HCT116 (cell line): ENCODE results near the gene RNF32. TPM values are rescaled to one million over a fixed set of nuclear protein-coding genes. Genes with fewer than 3 reads are reported as not detected.

Source experiments
- ATAC-seq: fragments of 200-7000 bp; cut with Tn5 transposase; 2 replicates; pipeline ENCODE4 v1.9.1; 2020; ENCODE audit warnings: mild to moderate bottlenecking, moderate library complexity
- BruUV-seq: library from RNA; stranded (reverse); fragments of 400-500 nt; replicated peaks from 2 replicates; lab custom pipeline; 2021; lab: Mats Ljungman, UMichigan
- CTCF ChIA-PET: fragments of 300-600 bp; sonication (Branson Sonifier 250); formaldehyde crosslinking; loops from one replicate; lab custom pipeline; 2021; ENCODE audit warnings: antibody characterized with exemption; lab: Charles Lee
- POLR2A ChIA-PET: fragments of 300-600, 350-600 bp; sonication (Branson Sonifier 250); formaldehyde crosslinking; loops from one replicate; lab custom pipeline; 2021; ENCODE audit warnings: antibody characterized with exemption; lab: Charles Lee
- RAD21 ChIA-PET, 2 experiments: fragments of 300-600 bp; sonication (Branson Sonifier 250); formaldehyde crosslinking; loops; one replicate each; lab custom pipeline; 2023; ENCODE audit warnings: low total read pairs in 2 of 2; ENCODE audit not compliant: uncharacterized antibody in 2 of 2, unreplicated experiment in 2 of 2, low non-redundant PET in 1 of 2; lab: Charles Lee
- DNase-seq: peaks from one replicate; pipeline ENCODE4 v3.0.0-alpha.2; 2010; ENCODE audit warnings: low read depth, low spot score
- H2AFZ ChIP-seq: fragments of 200-600 bp; shearing (Covaris generic), sonication (generic); 2 replicates; pipeline ENCODE4 v1.6.1; 2017; ENCODE audit warnings: low read depth, mixed run types, mixed read lengths, antibody characterized with exemption, low read length; ENCODE audit not compliant: poor library complexity, severe bottlenecking
- H3K27ac ChIP-seq: 2 replicates; pipeline ENCODE4 v1.5.1; 2012; ENCODE audit warnings: low read depth, low read length
- H3K27me3 ChIP-seq: fragments of 200-600 bp; sonication (generic); 2 replicates; pipeline ENCODE4 v1.6.1; 2016; ENCODE audit warnings: mixed run types, low read length, mixed read lengths; ENCODE audit not compliant: insufficient read depth
- H3K36me3 ChIP-seq, 2 experiments: fragments of 200-500 bp in 1 of 2; fragments of 200-600 bp in 1 of 2; sonication (Bioruptor generic) in 1 of 2; sonication (generic) in 1 of 2; 2 replicates each; pipeline versions ENCODE4 v1.5.1 to v1.6.1; 2014 to 2016; ENCODE audit warnings: low read length in 2 of 2, inconsistent platforms in 1 of 2, mixed read lengths in 1 of 2, mixed run types in 1 of 2; ENCODE audit not compliant: insufficient read depth in 2 of 2, control insufficient read depth in 1 of 2
- H3K4me1 ChIP-seq, 2 experiments: fragments of 200-600 bp in 1 of 2; sonication (generic) in 1 of 2; 2 replicates each; pipeline versions ENCODE4 v1.5.1 to v1.6.1; 2012 to 2017; ENCODE audit warnings: low read length in 2 of 2, inconsistent platforms in 1 of 2, mild to moderate bottlenecking in 1 of 2, mixed read lengths in 1 of 2, mixed run types in 1 of 2, moderate library complexity in 1 of 2; ENCODE audit not compliant: insufficient read depth in 2 of 2, control insufficient read depth in 1 of 2
- H3K4me2 ChIP-seq: fragments of 200-600 bp; sonication (generic); 2 replicates; pipeline ENCODE4 v1.6.1; 2017; ENCODE audit warnings: mixed run types, low read length, mixed read lengths
- H3K4me3 ChIP-seq, 2 experiments: fragments of 200-600 bp in 1 of 2; sonication (generic) in 1 of 2; replicated peaks in 1 of 2; 2 replicates each; pipeline ENCODE4 v1.5.1; 2011 to 2016; ENCODE audit warnings: low read length in 2 of 2, control low read depth in 1 of 2, low read depth in 1 of 2, mild to moderate bottlenecking in 1 of 2, mixed read lengths in 1 of 2, mixed run types in 1 of 2
- H3K79me2 ChIP-seq: fragments of 200-600 bp; sonication (generic); 2 replicates; pipeline ENCODE4 v1.6.1; 2017; ENCODE audit warnings: mild to moderate bottlenecking, mixed run types, low read length, moderate library complexity, mixed read lengths; ENCODE audit not compliant: insufficient read depth
- H3K9ac ChIP-seq: fragments of 200-600 bp; sonication (generic); 2 replicates; pipeline ENCODE4 v1.6.1; 2016; ENCODE audit warnings: low read length, mixed read lengths
- H3K9me2 ChIP-seq: fragments of 200-600 bp; sonication (generic), shearing (Covaris generic); 2 replicates; pipeline ENCODE4 v1.6.1; 2017; ENCODE audit warnings: mixed run types, mild to moderate bottlenecking, moderate library complexity; ENCODE audit not compliant: insufficient read depth
- H3K9me3 ChIP-seq, 2 experiments: fragments of 200-500 bp in 1 of 2; fragments of 200-600 bp in 1 of 2; sonication (Bioruptor generic) in 1 of 2; sonication (generic) in 1 of 2; 2 replicates each; pipeline ENCODE4 v1.6.1; 2014 to 2017; ENCODE audit warnings: low read length in 2 of 2, mixed read lengths in 2 of 2, inconsistent platforms in 1 of 2, low read depth in 1 of 2, mild to moderate bottlenecking in 1 of 2, mixed run types in 1 of 2, moderate library complexity in 1 of 2; ENCODE audit not compliant: control insufficient read depth in 1 of 2, insufficient read depth in 1 of 2
- H4K20me1 ChIP-seq: fragments of 200-600 bp; sonication (generic), shearing (Covaris generic); 2 replicates; pipeline ENCODE4 v1.6.1; 2017; ENCODE audit warnings: mixed run types, mild to moderate bottlenecking, moderate library complexity; ENCODE audit not compliant: insufficient read depth
- ATF3 ChIP-seq: IDR thresholded peaks from 2 replicates; pipeline ENCODE4 v1.6.1; 2012
- CBX3 ChIP-seq: IDR thresholded peaks from 2 replicates; pipeline ENCODE4 v1.6.1; 2012; ENCODE audit warnings: low read depth
- CEBPB ChIP-seq: IDR thresholded peaks from 2 replicates; pipeline ENCODE4 v1.6.1; 2012; ENCODE audit warnings: low read depth
- CTCF ChIP-seq, 3 experiments: fragments of 200-600 bp in 1 of 3; sonication (generic) in 1 of 3; IDR thresholded peaks in 2 of 3; conservative IDR thresholded peaks in 1 of 3; 2 replicates each; pipeline ENCODE4 v1.5.1; 2012 to 2017; ENCODE audit warnings: low read depth in 2 of 3, low read length in 2 of 3, antibody characterized with exemption in 1 of 3, borderline replicate concordance in 1 of 3, control low read depth in 1 of 3, mild to moderate bottlenecking in 1 of 3, mixed read lengths in 1 of 3, mixed run types in 1 of 3, moderate library complexity in 1 of 3; ENCODE audit not compliant: insufficient read depth in 1 of 3
- EZH2 ChIP-seq: fragments of 200-600 bp; sonication (generic); IDR thresholded peaks from 2 replicates; pipeline ENCODE4 v1.6.1; 2017; ENCODE audit warnings: antibody characterized with exemption, mixed run types
- EZH2phosphoT487 ChIP-seq: fragments of 200-600 bp; IDR thresholded peaks from 2 replicates; pipeline ENCODE4 v1.6.1; 2018; ENCODE audit warnings: antibody characterized with exemption, borderline replicate concordance
- FOSL1 ChIP-seq: IDR thresholded peaks from 2 replicates; pipeline ENCODE4 v1.6.1; 2012; ENCODE audit warnings: low read depth
- JUND ChIP-seq: IDR thresholded peaks from 2 replicates; pipeline ENCODE4 v1.6.1; 2012
- MAX ChIP-seq: IDR thresholded peaks from 2 replicates; pipeline ENCODE4 v1.6.1; 2012
- POLR2A ChIP-seq: IDR thresholded peaks from 2 replicates; pipeline ENCODE4 v1.7.0; 2011; ENCODE audit warnings: borderline replicate concordance; ENCODE audit not compliant: insufficient read depth, insufficient read length; ENCODE audit errors: extremely low read depth
- REST ChIP-seq: IDR thresholded peaks from 2 replicates; pipeline ENCODE4 v1.6.1; 2012; ENCODE audit warnings: low read depth
- SP1 ChIP-seq: IDR thresholded peaks from 2 replicates; pipeline ENCODE4 v1.6.1; 2012; ENCODE audit warnings: low read depth
- SRF ChIP-seq: IDR thresholded peaks from 2 replicates; pipeline ENCODE4 v1.6.1; 2012; ENCODE audit warnings: low read depth
- YY1 ChIP-seq: IDR thresholded peaks from 2 replicates; pipeline ENCODE4 v1.6.1; 2011; ENCODE audit warnings: low read length, low read depth, moderate library complexity, mild to moderate bottlenecking; ENCODE audit not compliant: insufficient replicate concordance; ENCODE audit errors: extremely low read depth
- ZFX ChIP-seq: fragments of 450-650 bp; IDR thresholded peaks from 2 replicates; pipeline ENCODE4 v1.6.1; 2017
- ZNF274 ChIP-seq: fragments of 200-500 bp; sonication (Bioruptor generic); IDR thresholded peaks from 2 replicates; pipeline ENCODE4 v1.6.1; 2014; ENCODE audit warnings: mild to moderate bottlenecking, low read depth, low read length, inconsistent platforms
- intact Hi-C: fragments of 100-400 bp; cut with micrococcal nuclease; formaldehyde crosslinking; loops from 2 replicates; pipeline ENCODE4 v1.10.0; 2022
- total RNA-seq: library from RNA; stranded (reverse); gene quantifications from one replicate; pipeline ENCODE4 v1.2.1, GENCODE V29; 2021; ENCODE audit not compliant: unreplicated experiment

The RNF32 gene
- total RNA-seq, 1 experiment from 2014 or later: 3.4 TPM

GRCh38 chr7:156684661-156685060 is 44.1 kb downstream of the RNF32 start:
- ChIA-PET POLR2A (no interaction called here), CTCF (no interaction called here), RAD21 (no interaction called here)
- intact Hi-C loops: loop anchor here (5.0 kb wide), 1 partner anchor 103 kb away; no protein-coding TSS in a partner anchor
- H3K9ac ChIP-seq: no peak overlapping the region
- ATAC-seq (no peak), DNase-seq (no peak)
- H3K4me3 ChIP-seq: no peak overlapping the region
- no peaks in the 10 kb centered on the region for H3K4me1 ChIP-seq
- H3K27ac ChIP-seq: no peak overlapping the region
- H2AFZ ChIP-seq: no peak overlapping the region
- H3K36me3 ChIP-seq: peaks cover 4 to 7% of the 10 kb centered on the region in 2 experiments; a peak in 2 of 4 replicates
- H3K27me3 ChIP-seq: no peaks in the 10 kb centered on the region
- H3K9me2 ChIP-seq: no peaks in the 10 kb centered on the region
- H3K4me2 ChIP-seq: no peak overlapping the region
- no peaks in the 10 kb centered on the region for H3K9me3 ChIP-seq
- no peaks in the 10 kb centered on the region for H4K20me1 ChIP-seq
- BruUV-seq: no TSS peak
- TF ChIP-seq REST: no peak
- TF ChIP-seq ZNF274: no peak
- TF ChIP-seq JUND: no peak
- no peak for TF ChIP-seq ATF3
- TF ChIP-seq ZFX: no peak
- TF ChIP-seq SRF: no peak
- TF ChIP-seq CBX3: no peak
- no peak for TF ChIP-seq POLR2A
- TF ChIP-seq EZH2: no peak
- no peak for TF ChIP-seq MAX
- TF ChIP-seq YY1: no peak
- TF ChIP-seq SP1: no peak
- TF ChIP-seq EZH2phosphoT487: no peak
- TF ChIP-seq CEBPB: no peak
- TF ChIP-seq CTCF (IDR thresholded peaks at IDR 0.05 in 2 of 3, conservative IDR thresholded peaks at IDR 0.05 in 1 of 3; ENCODE audit: borderline replicate concordance in 1 of 3, insufficient read depth in 1 of 3, low read depth in 2 of 3, low read length in 2 of 3): no peak
- no peak for TF ChIP-seq FOSL1
- no peaks in the 10 kb centered on the region for H3K79me2 ChIP-seq
